Measurements from ENCODE around the gene ZNF304. TPM values are rescaled to one million over a fixed set of nuclear protein-coding genes. Genes with fewer than 3 reads are reported as not detected.
A peak's percentile ranks its signal among the peaks of the same experiment; 100 is the strongest.

The ZNF304 gene
- total and polyA plus RNA-seq, 2 of the 4 experiments (the other 2 are of a cell fraction), result 3.9 to 16.1 TPM

DNA sequence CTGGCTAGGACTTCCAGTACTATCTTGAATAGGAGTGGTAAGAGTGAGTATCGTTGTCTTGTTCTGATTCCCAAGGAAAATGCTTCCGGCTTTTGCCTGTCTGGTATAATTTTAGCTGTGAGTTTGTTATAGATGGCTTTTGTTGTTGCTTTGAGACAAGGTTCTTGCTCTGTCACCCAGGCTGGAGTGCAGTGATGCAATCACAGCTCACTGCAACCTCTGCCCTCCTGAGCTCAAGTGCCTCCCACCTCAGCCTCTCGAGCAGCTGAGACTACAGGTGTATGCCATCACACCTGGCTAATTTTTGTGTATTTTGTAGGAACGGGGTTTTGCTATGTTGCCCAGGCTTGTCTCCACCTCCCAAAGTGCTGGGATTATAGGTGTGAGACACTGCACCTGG is 36.9 kb upstream of the ZNF304 start:
- Histone ChIP-seq H3K9ac (ENCODE audit: low read depth, low read length) (no peak overlapping the region), H3K4me1 (ENCODE audit: control insufficient read depth, insufficient read depth, low read length) (no peaks in the 10 kb centered on the region; the same call in 1 of the 2 replicates), H2BK120ac (ENCODE audit: low read depth, low read length) (no peak overlapping the region), H4K91ac (ENCODE audit: insufficient read depth, low read depth, low read length) (no peak overlapping the region), H4K5ac (ENCODE audit: low read depth, low read length) (no peak overlapping the region), H3K79me1 (ENCODE audit: low read depth in 1 of 2, low read length in 2 of 2) (no peaks in the 10 kb centered on the region), H3K36me3 (ENCODE audit: control insufficient read depth, insufficient read depth, low read length) (no peaks in the 10 kb centered on the region), H3K14ac (replicated peaks; ENCODE audit: low read depth, low read length) (no peak overlapping the region), H3K4me3 (ENCODE audit: insufficient read depth, low read depth, low read length) (no peak overlapping the region), H2BK15ac (ENCODE audit: low read depth, low read length) (no peak overlapping the region), H4K8ac (ENCODE audit: low read depth in 2 of 2, low read length in 2 of 2) (no peak overlapping the region), H3K4ac (ENCODE audit: low read depth, low read length) (no peak overlapping the region), H2AFZ (replicated peaks; ENCODE audit: low read length, poor library complexity) (no peak overlapping the region), H3K23ac (ENCODE audit: low read depth, low read length) (no peak overlapping the region), H3K27me3 (ENCODE audit: control insufficient read depth, insufficient read depth, low read length) (peaks cover 12% of the 10 kb centered on the region), H3K18ac (ENCODE audit: low read depth, low read length) (no peak overlapping the region), H3K9me3 (ENCODE audit: control insufficient read depth, insufficient read depth, low read length) (no peaks in the 10 kb centered on the region), H3K9me1 (ENCODE audit: insufficient read depth, low read length) (no peaks in the 10 kb centered on the region), H2AK5ac (ENCODE audit: low read depth, low read length) (no peak overlapping the region), H3K56ac (ENCODE audit: extremely low read depth, insufficient read depth, low read length) (no peak overlapping the region), H2AK9ac (replicated peaks; ENCODE audit: low read depth, low read length, poor library complexity) (no peak overlapping the region), H2BK5ac (ENCODE audit: low read depth, low read length, poor library complexity, severe bottlenecking) (no peak overlapping the region), H2BK20ac (ENCODE audit: low read depth, low read length) (no peak overlapping the region), H3K27ac (ENCODE audit: insufficient read depth, low read length) (no peak overlapping the region), H4K20me1 (ENCODE audit: insufficient read depth, low read length) (no peaks in the 10 kb centered on the region), H3K4me2 (ENCODE audit: low read depth, low read length) (no peak overlapping the region)
- no peak for DNase-seq
- intact Hi-C loops (cut with micrococcal nuclease) (no loop called here), in situ Hi-C loops (cut with MboI; ENCODE audit: low sequenced_read_pairs) (no loop called here), dilution Hi-C loops (cut with HindIII; ENCODE audit: low sequenced_read_pairs, unreplicated experiment) (no loop called here)
- ATAC-seq (ENCODE audit: low read depth), result no peak
- no CpG with 5 or more reads among the region's 4 CpGs for WGBS, 2 experiments (ENCODE audit: extremely low coverage in 2 of 2, insufficient read length in 1 of 2)
- no TSS peak for BruUV-seq (replicated peaks)
- CTCF ChIA-PET, result no interaction called here
- POLR2A ChIA-PET (ENCODE audit: unreplicated experiment), result no interaction called here
- TF ChIP-seq, protein P1, sequence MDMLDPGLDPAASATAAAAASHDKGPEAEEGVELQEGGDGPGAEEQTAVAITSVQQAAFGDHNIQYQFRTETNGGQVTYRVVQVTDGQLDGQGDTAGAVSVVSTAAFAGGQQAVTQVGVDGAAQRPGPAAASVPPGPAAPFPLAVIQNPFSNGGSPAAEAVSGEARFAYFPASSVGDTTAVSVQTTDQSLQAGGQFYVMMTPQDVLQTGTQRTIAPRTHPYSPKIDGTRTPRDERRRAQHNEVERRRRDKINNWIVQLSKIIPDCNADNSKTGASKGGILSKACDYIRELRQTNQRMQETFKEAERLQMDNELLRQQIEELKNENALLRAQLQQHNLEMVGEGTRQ (IDR thresholded peaks at IDR 0.05; ENCODE audit: low read depth, low read length), result no peak
- TF ChIP-seq CEBPB (IDR thresholded peaks at IDR 0.05; ENCODE audit: low read depth, low read length) (peak; percentile 16; the same call in 1 of the 2 replicates), RAD21 (IDR thresholded peaks at IDR 0.05; ENCODE audit: low read length) (no peak), NFE2L2 (IDR thresholded peaks at IDR 0.05; ENCODE audit: low read depth, low read length) (no peak)

Data from IMR-90 (cell line).